Suprapubic skin (tissue), 4 donors: Measurements from ENCODE around the gene FGF19. TPM values are rescaled to one million over a fixed set of nuclear protein-coding genes. Genes with fewer than 3 reads are reported as not detected.

Source experiments
- DNase-seq, 2 donors: peaks; one replicate each; pipeline ENCODE4 v3.0.0-alpha.2; 2019; ENCODE audit warnings: low spot score in 2 of 2
- H3K27ac ChIP-seq: fragments of 200-600 bp; sonication (generic); one replicate; pipeline ENCODE4 v1.5.1; 2019
- H3K27me3 ChIP-seq: fragments of 200-600 bp; sonication (generic); one replicate; pipeline ENCODE4 v1.5.1; 2019
- H3K36me3 ChIP-seq: fragments of 200-600 bp; sonication (generic); one replicate; pipeline ENCODE4 v1.5.1; 2019
- H3K4me1 ChIP-seq: fragments of 200-600 bp; sonication (generic); one replicate; pipeline ENCODE4 v1.5.1; 2019
- H3K4me3 ChIP-seq: fragments of 200-600 bp; sonication (generic); one replicate; pipeline ENCODE4 v1.5.1; 2019; ENCODE audit warnings: mild to moderate bottlenecking
- H3K9me3 ChIP-seq: fragments of 200-600 bp; sonication (generic); one replicate; pipeline ENCODE4 v1.5.1; 2019
- CTCF ChIP-seq, 2 donors: fragments of 200-600 bp in 1 of 2; fragments of 450-650 bp in 1 of 2; sonication (generic) in 1 of 2; IDR thresholded peaks; one replicate each; pipeline ENCODE4 v1.5.1; 2016 to 2019; ENCODE audit warnings: antibody characterized with exemption in 2 of 2, mild to moderate bottlenecking in 1 of 2, moderate library complexity in 1 of 2
- EP300 ChIP-seq: sonication (generic); formaldehyde crosslinking; IDR thresholded peaks from one replicate; pipeline ENCODE4 v1.6.1; 2017; ENCODE audit warnings: antibody characterized with exemption
- POLR2A ChIP-seq, 2 donors: fragments of 450-650 bp; IDR thresholded peaks; one replicate each; pipeline ENCODE4 v1.6.1; 2017; ENCODE audit warnings: antibody characterized with exemption in 2 of 2, mild to moderate bottlenecking in 2 of 2, moderate library complexity in 2 of 2
- POLR2AphosphoS5 ChIP-seq, 3 donors: sonication (generic); formaldehyde crosslinking; IDR thresholded peaks; one replicate each; pipeline ENCODE4 v1.6.1; 2017; ENCODE audit warnings: antibody characterized with exemption in 3 of 3
- WGBS: methylation state at CpG from one replicate; pipeline ENCODE4 v1.1.5; 2018; 5-methylcytosine and 5-hydroxymethylcytosine counted together
- total RNA-seq, 4 donors: library from RNA; depleted of rRNA; stranded (reverse); fragments of >200 nt; gene quantifications; one replicate each; pipeline ENCODE4 v1.1.0, GENCODE V29; 2016

Gene FGF19
- total RNA-seq, 4 donors from 2014 or later = not detected

- WGBS = 98% methylated on average over 3 of the region's 9 CpGs
- no peaks in the 10 kb centered on the region for H3K4me1 ChIP-seq
These were observed 25.4 kb upstream of the FGF19 start for GRCh38 chr11:69729252-69729651.

GRCh38 chr11:69727266-69727665 is 23.4 kb upstream of the FGF19 start:
- Histone ChIP-seq H3K27me3 (peaks cover 89% of the 10 kb centered on the region), H3K4me3 (no peak overlapping the region)
- WGBS = 88% methylated on average over 8 of the region's 10 CpGs

More at GRCh38 chr11:69729252-69729651, 25.4 kb upstream of the FGF19 start:
- no peak for DNase-seq
- Histone ChIP-seq H3K4me3 (no peak overlapping the region), H3K36me3 (no peaks in the 10 kb centered on the region), H3K27ac (no peak overlapping the region), H3K27me3 (peaks cover 81% of the 10 kb centered on the region), H3K9me3 (no peaks in the 10 kb centered on the region)
- TF ChIP-seq POLR2AphosphoS5 (IDR thresholded peaks at IDR 0.05) = no peak

GRCh38 chr11:69726481-69726880 is 22.7 kb upstream of the FGF19 start:
- Histone ChIP-seq H3K9me3 (no peaks in the 10 kb centered on the region), H3K4me1 (no peaks in the 10 kb centered on the region), H3K27me3 (peaks cover 88% of the 10 kb centered on the region), H3K27ac (no peak overlapping the region), H3K4me3 (no peak overlapping the region), H3K36me3 (no peaks in the 10 kb centered on the region)
- TF ChIP-seq POLR2AphosphoS5 (IDR thresholded peaks at IDR 0.05) (no peak), EP300 (no peak), CTCF (IDR thresholded peaks at IDR 0.05) (no peak), POLR2A (IDR thresholded peaks at IDR 0.05) (no peak)
- DNase-seq = no peak
- 29% methylated on average over 11 of the region's 18 CpGs for WGBS

More at GRCh38 chr11:69727266-69727665, 23.4 kb upstream of the FGF19 start:
- Histone ChIP-seq H3K36me3 (no peaks in the 10 kb centered on the region), H3K27ac (no peak overlapping the region), H3K4me1 (no peaks in the 10 kb centered on the region), H3K9me3 (no peaks in the 10 kb centered on the region)
- DNase-seq = no peak
- TF ChIP-seq EP300 (no peak), POLR2AphosphoS5 (IDR thresholded peaks at IDR 0.05) (no peak), POLR2A (IDR thresholded peaks at IDR 0.05) (no peak), CTCF (IDR thresholded peaks at IDR 0.05) (no peak)

- no peak overlapping the region for H3K4me3 ChIP-seq
- H3K36me3 ChIP-seq = no peaks in the 10 kb centered on the region
- no peak overlapping the region for H3K27ac ChIP-seq
- 46% methylated on average over 8 of the region's 9 CpGs for WGBS
- peaks cover 88% of the 10 kb centered on the region for H3K27me3 ChIP-seq
- no peaks in the 10 kb centered on the region for H3K4me1 ChIP-seq
- TF ChIP-seq CTCF (IDR thresholded peaks at IDR 0.05) = no peak
- no peak for TF ChIP-seq EP300
- no peak for TF ChIP-seq POLR2AphosphoS5 (IDR thresholded peaks at IDR 0.05)
- TF ChIP-seq POLR2A (IDR thresholded peaks at IDR 0.05) = no peak
- no peaks in the 10 kb centered on the region for H3K9me3 ChIP-seq
- no peak for DNase-seq
These were observed 22.2 kb upstream of the FGF19 start for GRCh38 chr11:69726019-69726418.

GRCh38 chr11:69721745-69722144 is 17.9 kb upstream of the FGF19 start:
- Histone ChIP-seq H3K27ac (no peak overlapping the region), H3K4me1 (peaks cover 5% of the 10 kb centered on the region), H3K9me3 (no peaks in the 10 kb centered on the region), H3K27me3 (peaks cover 94% of the 10 kb centered on the region), H3K4me3 (no peak overlapping the region), H3K36me3 (no peaks in the 10 kb centered on the region)
- DNase-seq = no peak
- WGBS = 54% methylated on average over 9 of the region's 9 CpGs
- TF ChIP-seq POLR2A (IDR thresholded peaks at IDR 0.05) (no peak), POLR2AphosphoS5 (IDR thresholded peaks at IDR 0.05) (no peak), CTCF (IDR thresholded peaks at IDR 0.05) (no peak), EP300 (no peak)

GRCh38 chr11:69721106-69721505 is 17.3 kb upstream of the FGF19 start:
- Histone ChIP-seq H3K4me3 (no peak overlapping the region), H3K36me3 (no peaks in the 10 kb centered on the region), H3K4me1 (peaks cover 5% of the 10 kb centered on the region), H3K9me3 (no peaks in the 10 kb centered on the region), H3K27me3 (peaks cover 93% of the 10 kb centered on the region), H3K27ac (no peak overlapping the region)
- 33% methylated on average over 14 of the region's 14 CpGs for WGBS
- TF ChIP-seq POLR2A (IDR thresholded peaks at IDR 0.05) (no peak), POLR2AphosphoS5 (IDR thresholded peaks at IDR 0.05) (no peak), EP300 (no peak), CTCF (IDR thresholded peaks at IDR 0.05) (no peak)
- no peak for DNase-seq
